HuH-7.5 (cell line): ENCODE data around the gene TSHZ3.

Experiments used
- DNase-seq: peaks from one replicate; pipeline ENCODE4 v3.0.0; 2011; ENCODE audit warnings: low spot score

The TSHZ3 gene

GRCh38 chr19:31349160-31349881 lies at the start of gene TSHZ3:
TSHZ3 (minus strand) TSS chr19:31349436; CDS start chr19:31349219, 217 bp downstream.
- no peak for DNase-seq

- DNase-seq, result no peak
Observed at GRCh38 chr19:31397308-31397707, 48.1 kb upstream of the TSHZ3 start.

DNA sequence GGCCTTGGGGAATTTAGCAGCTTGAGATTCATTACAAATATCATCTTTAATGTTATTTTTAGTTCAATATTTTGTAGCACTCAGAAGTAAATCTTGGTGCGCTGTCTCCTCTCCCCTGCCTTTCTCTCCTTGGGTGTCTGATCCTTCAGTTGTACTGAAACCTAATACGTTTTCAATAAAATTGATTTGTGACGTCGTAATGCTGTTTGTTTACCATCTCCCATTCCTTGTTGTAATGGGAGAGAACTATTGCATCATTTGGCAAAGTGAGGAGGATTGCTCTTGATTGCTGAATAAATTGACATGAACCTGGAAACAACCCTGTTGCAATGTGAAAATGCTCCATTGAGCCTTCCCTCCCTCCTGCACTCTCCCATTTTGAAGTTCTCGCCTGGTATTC lies 43.2 kb upstream of the TSHZ3 start:
- no peak for DNase-seq

DNA sequence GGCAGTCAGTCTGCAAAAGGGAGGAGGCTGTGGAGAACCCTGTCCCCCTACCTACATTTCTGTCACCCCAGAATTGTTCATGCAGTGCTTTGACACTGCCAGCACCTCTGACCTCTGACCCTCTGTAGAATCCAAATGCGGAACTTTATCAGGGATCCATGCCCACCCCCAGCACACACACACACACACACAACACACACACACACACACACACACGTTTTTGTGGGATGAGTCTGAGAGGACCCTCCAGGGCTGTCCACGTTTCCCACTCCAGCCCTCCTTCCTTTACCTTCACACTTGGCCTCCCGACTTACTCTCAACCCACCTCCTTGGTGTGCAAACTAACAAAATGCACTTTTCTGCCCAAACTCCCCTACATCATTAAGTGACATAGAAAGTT lies 42.3 kb upstream of the TSHZ3 start:
- no peak for DNase-seq

DNA sequence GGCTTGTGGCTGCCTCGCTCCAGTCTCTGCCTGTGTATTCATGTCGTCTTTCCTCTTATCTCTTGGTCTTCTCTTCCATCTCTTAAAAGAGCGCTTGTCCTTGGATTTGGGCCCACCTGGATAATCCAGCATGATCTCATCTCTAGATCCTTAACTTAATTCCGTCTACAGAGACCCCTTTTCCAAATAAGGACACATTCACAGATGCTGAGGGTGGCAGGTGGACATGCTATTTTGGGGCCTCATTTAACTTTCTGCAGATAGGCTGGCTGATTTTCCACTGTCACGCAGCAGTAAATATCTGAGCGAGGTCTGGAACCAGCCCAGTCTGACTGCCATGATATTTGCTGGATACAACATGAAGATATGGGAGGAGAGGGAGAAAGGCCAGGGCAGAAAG lies 41.5 kb upstream of the TSHZ3 start:
- DNase-seq, result no peak

DNA sequence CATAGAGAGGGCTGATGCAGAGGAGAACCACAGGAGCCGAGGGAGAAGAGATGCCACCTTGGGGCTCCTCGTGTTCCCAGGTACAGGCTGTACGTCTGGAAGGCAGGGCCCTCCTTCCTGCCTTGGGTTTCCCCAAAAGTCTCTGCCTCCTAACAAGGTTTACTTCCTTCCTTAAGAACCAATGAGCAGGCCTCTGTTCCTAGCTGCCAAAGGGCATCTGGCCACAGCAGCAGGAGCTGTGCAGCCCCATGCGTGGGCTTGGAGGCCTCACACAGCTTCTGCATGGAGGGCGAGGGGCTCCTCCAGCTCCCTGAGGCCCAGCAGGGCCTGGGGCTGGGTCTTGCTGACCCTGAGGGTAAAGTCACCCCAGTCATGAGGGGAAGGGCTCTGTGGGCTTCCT lies 40.6 kb upstream of the TSHZ3 start:
- no peak for DNase-seq

DNA sequence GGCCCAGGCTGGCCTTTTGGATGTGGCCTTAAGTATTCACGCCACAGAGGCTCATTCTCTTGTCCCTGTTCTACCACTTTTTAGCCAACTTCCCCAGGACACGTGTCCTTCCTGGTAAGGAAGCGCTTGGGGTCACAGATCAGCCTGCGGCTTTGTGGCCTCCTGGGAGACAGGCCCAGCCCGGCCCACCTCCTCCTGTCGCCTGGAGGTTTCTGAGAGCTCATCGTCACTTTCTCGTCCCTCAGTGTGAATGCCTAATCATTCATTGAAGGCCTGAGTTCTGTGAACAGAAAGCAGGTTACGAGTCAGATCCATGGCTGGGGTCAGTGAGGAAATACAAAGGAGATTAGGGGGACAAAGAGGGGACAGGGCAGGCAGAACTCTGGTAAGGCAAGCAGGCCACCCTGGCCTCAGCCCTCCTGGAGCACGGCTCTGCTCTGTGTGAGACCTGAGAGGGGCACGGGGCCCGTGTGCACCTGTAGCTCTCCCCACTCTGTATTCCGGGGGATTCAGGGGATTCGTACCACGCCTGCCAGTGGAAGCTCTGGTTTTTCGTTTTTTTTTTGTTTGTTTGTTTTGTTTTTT lies 38.6 kb upstream of the TSHZ3 start:
- DNase-seq, result no peak

DNA sequence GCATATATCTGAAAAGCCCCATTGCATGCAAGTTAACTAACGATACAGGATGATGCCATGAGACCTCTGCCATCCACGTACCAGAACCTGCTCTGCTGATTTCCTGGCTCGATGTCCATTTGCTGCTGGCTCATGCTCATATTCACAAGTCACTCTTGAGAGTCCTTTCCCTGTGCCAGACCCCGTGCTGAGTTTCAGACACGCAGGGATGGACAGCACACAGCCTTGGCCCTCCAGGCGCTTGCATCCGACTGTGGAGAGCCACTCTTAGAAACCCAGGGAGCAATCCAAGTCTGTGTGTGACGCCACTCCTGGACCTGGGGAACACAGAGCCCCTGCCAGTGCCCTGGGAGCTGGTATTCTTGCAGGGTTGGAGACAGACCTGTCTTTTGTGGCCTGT lies 37.6 kb upstream of the TSHZ3 start:
- no peak for DNase-seq

DNA sequence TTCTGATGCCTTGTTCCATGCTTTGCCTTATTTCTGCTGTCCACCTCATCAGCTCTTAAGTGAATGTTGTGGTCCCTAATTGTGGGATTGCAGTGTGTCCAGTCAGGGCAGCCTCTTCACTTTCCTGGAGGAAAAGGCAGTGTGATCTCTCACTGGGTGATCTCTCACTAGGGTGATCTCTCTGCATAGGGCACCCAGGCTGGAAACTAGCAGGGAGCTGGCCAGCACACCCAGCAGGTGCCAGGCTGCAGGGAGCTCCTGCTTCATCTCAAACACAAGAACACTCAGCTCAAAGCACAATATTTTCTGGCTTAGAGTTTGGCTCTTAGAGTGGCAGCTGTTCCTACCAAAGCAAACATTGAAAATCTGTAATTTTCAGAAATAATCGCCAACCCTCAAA lies 36.5 kb upstream of the TSHZ3 start:
- no peak for DNase-seq

DNA sequence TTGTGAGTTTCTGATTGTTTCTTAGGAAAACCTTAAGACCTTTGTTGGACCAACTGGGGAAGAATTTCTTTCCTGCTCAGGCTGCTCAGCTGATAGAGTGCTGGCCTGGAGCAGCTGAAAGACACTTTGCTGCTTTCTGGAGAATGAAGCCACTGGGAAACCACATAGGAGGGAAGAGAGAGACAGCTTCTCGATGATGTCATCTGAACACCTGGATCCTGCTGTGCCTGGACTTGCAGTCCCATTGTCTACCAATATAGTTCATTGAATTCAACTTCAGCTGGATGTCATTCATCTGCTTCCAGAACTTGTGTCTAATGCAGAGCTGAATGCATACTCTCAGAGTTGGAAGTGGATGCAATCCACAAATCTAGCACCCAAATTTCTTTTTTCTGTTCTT lies 34.3 kb upstream of the TSHZ3 start:
- no peak for DNase-seq

DNA sequence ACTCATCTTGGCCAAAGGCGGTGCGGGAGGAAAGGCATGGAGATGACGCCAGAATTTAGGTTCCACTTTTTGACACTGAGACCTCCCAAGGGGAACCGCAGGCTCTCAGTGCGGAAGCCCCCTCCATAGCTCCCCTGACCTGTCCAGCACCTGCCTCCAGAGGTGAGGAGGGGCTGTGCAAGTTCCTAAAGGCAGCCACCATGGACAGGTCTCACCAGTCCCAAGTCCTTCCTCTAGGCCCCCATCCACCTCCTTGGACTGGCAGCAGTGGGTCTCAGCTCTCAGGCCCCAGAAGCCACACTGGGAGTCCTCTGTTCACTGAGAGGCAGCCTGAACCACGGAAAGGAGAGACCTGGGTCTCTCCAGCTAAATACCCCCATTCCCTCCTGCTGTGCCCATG lies 31.6 kb upstream of the TSHZ3 start:
- no peak for DNase-seq

DNA sequence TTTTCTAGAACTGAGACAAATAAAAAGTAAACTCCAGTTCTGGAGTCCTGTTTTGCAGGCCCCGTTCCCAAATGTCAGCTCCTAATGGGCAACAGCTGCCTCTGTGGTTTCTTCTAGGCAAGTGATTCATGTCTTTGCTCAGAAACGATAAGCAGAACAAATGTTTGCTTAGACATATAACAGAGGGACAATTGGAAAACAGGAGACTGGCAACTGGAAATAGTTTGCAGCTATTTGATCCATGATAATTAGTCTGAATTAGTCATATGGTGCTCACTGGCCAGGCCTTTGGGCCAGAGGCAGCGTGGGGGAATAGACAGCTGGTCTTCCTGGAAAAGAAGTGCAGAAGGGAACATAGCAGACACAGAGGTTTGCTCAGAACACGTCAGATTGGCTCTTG lies 29.2 kb upstream of the TSHZ3 start:
- DNase-seq, result no peak

- no peak for DNase-seq
Observed at GRCh38 chr19:31377736-31378135, 28.5 kb upstream of the TSHZ3 start.

DNA sequence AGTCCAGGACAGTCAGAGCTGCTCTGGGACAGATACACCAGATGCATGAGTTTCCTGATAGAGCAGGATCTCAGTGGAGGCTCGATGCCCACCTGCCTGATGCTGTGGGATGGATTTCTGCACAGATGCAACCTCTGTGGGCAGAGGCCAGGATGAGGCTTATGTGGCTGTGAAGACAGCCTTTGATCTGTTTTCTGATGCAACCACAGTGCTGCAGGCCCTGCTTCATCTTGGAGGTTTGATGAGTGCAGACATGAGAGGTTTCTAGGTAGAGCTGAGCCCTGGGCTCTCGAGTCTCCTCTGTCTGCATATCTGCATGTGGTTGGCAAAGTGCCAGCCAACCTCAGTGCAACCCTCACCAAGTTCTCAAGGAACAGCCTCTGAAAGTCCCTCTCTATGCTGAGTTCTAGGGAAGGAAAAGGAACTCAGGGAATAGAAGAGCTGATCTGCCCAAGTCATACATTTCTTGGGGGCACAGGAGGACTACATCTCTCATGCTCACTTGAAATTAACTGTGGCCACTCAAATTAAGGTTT lies 23.1 kb upstream of the TSHZ3 start:
- no peak for DNase-seq

GRCh38 chr19:31370216-31370615 lies 21.0 kb upstream of the TSHZ3 start:
- DNase-seq, result no peak

DNA sequence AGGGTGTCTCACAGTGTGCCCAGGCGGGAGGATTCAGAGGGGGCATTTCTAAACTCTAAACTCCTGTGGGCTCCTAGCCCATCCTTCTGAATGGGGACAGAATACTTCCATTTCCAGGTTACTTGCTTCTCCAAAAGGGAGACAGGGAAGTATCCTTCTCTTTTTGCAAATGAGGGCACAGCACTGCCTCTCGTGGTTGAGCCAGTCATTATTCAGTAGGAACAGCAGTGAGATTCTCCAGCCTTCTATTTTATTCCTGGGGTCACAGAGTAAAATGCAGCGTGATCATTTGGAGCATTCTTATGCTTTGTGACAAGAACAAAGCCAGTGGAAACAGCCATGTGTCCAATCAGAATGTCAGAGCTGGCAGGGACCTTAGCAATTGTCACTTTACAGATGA lies 15.7 kb upstream of the TSHZ3 start:
- DNase-seq, result no peak

DNA sequence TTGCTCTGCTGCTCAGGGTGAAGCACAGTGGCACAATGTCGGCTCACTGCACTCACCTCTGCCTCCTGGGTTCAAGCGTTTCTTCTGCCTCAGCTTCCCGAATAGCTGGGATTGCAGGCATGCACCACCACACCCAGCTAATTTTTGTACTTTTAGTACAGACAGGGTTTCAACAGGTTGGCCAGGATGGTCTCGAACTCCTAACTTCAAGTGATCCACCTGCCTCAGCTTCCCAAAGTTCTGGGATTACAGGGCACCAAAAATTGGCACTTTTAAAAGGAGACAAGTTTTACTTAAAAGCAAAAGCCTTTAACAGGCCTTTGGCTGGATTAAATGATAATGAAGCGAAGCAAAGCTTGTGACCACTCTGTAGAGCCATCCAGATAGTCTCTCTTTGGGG lies 12.5 kb upstream of the TSHZ3 start:
- DNase-seq, result no peak

GRCh38 chr19:31357315-31357673 lies 8.1 kb upstream of the TSHZ3 start:
- no peak for DNase-seq

GRCh38 chr19:31356587-31357314 lies 7.5 kb upstream of the TSHZ3 start:
- DNase-seq, result no peak

DNA sequence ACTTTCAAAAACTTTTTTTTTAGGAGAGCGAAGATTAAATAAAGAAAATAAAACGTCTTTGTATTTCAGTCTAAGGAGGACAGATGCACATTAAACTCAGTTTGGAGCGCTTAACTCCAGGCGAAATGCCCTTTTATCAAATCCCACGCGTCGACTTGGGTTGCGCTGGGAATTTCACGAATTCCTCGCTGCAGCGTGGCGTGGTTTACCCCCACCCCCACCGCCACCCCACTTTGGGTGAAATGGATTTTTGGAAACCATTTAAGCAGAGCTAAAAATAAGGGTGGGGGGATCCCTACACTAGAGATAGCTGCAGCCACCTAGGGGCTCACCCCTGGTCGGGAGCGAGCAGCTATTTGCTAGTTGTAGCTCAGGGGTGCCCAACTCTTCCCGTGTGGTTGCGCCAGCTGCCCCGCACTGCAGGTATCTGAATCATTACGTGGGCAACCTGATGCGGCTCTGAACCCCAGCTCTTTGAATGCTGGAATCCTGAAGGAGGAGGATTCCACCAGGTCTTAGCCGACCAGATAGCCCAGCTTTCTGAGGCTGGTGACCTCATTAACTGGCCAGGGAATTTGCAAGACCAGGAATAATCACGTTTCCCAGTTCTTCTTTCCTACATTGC lies 6.5 kb upstream of the TSHZ3 start:
- no peak for DNase-seq

DNA sequence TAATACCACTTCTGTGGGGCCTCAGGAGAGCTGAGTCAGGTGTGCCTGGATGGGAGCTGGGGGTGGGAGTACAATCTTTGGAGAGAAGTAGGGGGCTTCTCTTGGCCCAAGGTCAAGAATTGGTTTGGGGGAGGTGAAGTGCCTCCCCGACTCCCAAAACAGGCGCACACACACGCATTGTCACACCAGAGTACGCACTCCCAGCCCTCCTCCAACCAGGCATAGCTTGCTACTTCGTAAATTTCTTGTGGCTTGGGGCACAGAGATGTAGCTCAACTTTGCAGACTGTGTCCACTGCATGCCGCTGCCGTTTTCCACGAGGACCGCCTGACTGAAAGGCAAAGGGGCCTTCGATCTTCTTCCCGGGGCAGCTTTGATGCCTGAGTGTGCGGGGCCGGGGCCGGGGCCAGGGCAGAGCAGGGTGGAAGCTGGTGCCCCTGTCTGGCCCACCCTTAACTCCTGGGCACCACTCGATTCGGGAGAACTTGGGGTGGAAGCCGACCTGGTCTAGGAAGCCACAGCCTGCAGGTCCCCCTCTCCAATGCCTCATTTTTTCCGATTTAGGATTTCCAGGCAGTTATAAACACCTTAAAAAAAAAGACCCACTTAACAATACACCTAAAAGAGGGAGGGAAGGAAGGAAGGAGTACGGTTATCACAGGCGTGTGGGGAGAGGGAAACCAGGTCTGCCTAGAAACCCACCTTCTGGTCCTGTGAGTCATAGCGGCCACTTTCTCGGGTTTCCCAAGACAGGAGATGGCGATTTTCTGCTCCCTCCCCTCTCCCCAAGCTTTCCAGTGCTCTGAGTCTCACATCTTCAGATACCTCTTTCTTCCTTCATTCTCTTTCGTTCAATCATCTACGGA lies 5.8 kb upstream of the TSHZ3 start:
- no peak for DNase-seq

DNA sequence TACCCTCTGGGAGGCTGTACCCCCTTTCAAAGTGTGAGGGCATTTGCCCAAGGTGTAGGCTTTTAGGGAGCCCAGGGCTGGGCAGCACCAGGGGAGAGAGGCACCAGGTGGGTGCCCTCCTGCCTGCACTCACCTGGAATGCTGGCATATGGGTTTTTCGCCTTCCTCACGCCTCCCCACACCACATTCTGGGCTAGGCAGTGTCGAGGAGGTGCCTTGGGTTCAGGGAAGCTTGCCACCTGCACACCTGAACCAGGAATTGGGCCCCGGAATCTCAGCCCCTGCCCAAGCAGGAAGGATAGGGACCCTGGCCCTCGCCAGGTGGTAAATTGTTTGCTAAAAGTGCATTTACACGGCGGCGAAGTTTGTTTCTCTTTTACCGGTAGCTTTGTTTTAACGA lies 5.1 kb upstream of the TSHZ3 start:
- DNase-seq, result no peak
